Ishikawa (cell line): ENCODE results near the gene LANCL1.

Experiments
- CEBPB ChIP-seq: IDR thresholded peaks from 2 replicates; pipeline ENCODE4 v1.6.1; 2012
- CREB1 ChIP-seq: IDR thresholded peaks from 2 replicates; pipeline ENCODE4 v1.6.1; 2012; ENCODE audit warnings: low read depth
- EP300 ChIP-seq: IDR thresholded peaks from 2 replicates; pipeline ENCODE4 v1.6.1; 2012; ENCODE audit warnings: borderline replicate concordance
- FOXM1 ChIP-seq: IDR thresholded peaks from 2 replicates; pipeline ENCODE4 v1.6.1; 2012; ENCODE audit warnings: low read depth, borderline replicate concordance
- MAX ChIP-seq: IDR thresholded peaks from 2 replicates; pipeline ENCODE4 v1.6.1; 2012
- RAD21 ChIP-seq: IDR thresholded peaks from 2 replicates; pipeline ENCODE4 v1.6.1; 2012; ENCODE audit warnings: low read depth
- TAF1 ChIP-seq: IDR thresholded peaks from 2 replicates; pipeline ENCODE4 v1.6.1; 2012; ENCODE audit warnings: low read depth, mild to moderate bottlenecking
- TCF12 ChIP-seq: IDR thresholded peaks from 2 replicates; pipeline ENCODE4 v1.6.1; 2012; ENCODE audit warnings: low read depth
- YY1 ChIP-seq: IDR thresholded peaks from 2 replicates; pipeline ENCODE4 v1.6.1; 2012; ENCODE audit warnings: low read depth
- ZBTB7A ChIP-seq: IDR thresholded peaks from 2 replicates; pipeline ENCODE4 v1.6.1; 2012; ENCODE audit warnings: low read depth
- TF ChIP-seq, protein P1 (sequence below): IDR thresholded peaks from 2 replicates; pipeline ENCODE4 v1.6.1; 2012; ENCODE audit warnings: low read depth, mild to moderate bottlenecking

GRCh38 chr2:210523650-210524289, 47.2 kb upstream of the LANCL1 start:
- no peak for TF ChIP-seq ZBTB7A
- no peak for TF ChIP-seq RAD21
- TF ChIP-seq, protein P1, sequence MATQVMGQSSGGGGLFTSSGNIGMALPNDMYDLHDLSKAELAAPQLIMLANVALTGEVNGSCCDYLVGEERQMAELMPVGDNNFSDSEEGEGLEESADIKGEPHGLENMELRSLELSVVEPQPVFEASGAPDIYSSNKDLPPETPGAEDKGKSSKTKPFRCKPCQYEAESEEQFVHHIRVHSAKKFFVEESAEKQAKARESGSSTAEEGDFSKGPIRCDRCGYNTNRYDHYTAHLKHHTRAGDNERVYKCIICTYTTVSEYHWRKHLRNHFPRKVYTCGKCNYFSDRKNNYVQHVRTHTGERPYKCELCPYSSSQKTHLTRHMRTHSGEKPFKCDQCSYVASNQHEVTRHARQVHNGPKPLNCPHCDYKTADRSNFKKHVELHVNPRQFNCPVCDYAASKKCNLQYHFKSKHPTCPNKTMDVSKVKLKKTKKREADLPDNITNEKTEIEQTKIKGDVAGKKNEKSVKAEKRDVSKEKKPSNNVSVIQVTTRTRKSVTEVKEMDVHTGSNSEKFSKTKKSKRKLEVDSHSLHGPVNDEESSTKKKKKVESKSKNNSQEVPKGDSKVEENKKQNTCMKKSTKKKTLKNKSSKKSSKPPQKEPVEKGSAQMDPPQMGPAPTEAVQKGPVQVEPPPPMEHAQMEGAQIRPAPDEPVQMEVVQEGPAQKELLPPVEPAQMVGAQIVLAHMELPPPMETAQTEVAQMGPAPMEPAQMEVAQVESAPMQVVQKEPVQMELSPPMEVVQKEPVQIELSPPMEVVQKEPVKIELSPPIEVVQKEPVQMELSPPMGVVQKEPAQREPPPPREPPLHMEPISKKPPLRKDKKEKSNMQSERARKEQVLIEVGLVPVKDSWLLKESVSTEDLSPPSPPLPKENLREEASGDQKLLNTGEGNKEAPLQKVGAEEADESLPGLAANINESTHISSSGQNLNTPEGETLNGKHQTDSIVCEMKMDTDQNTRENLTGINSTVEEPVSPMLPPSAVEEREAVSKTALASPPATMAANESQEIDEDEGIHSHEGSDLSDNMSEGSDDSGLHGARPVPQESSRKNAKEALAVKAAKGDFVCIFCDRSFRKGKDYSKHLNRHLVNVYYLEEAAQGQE, result no peak
- no peak for TF ChIP-seq CREB1
- no peak for TF ChIP-seq CEBPB
- TF ChIP-seq TAF1, result no peak
- no peak for TF ChIP-seq MAX
- TF ChIP-seq TCF12, result no peak
- TF ChIP-seq YY1, result no peak
- TF ChIP-seq EP300, result no peak
- TF ChIP-seq FOXM1, result no peak
